ENCODE data around the gene OSBPL9. TPM values are rescaled to one million over a fixed set of nuclear protein-coding genes. Genes with fewer than 3 reads are reported as not detected.

OSBPL9 gene
- total and polyA plus RNA-seq, 9 of the 15 experiments (the other 6 are each of a cell fraction or from before 2014, with no cell fraction given) = 43.9 to 217 (median 170) TPM

DNA sequence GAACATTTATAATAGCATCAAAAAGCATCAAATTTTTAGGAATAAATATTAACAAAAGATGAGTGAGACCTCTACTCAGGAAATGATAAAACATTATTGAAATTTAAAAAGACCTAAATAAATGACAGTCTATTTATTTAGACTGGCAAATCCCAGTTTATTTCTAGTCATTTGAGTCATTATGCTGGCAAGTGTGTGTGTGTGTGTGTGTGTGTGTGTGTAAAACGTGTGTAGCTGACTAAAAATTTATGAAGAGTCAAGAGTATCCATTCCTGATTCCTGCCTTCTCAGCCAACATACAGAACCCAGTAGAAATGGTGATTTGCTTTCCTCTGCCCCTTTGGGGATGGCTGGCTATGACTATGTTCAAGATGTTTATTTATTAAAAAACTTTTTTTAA is 46.2 kb downstream of the OSBPL9 start:
- no peaks in the 10 kb centered on the region for H4K20me1 ChIP-seq (replicated peaks; ENCODE audit: control insufficient read depth, insufficient read depth, low read length)
- H3K4me2 ChIP-seq (ENCODE audit: insufficient read depth, low read length) = no peak overlapping the region
- BruUV-seq (replicated peaks) = no TSS peak
- ATAC-seq (no peak), DNase-seq (ENCODE audit: extremely low read depth in 1 of 4, low spot score in 3 of 4) (no peak), FAIRE-seq (no peak)
- no peak overlapping the region for H3K27ac ChIP-seq (ENCODE audit: extremely low read depth, low read depth, low read length)
- 0 out of 3 replicates have a peak, but pooled peaks cover 5% of the 10 kb centered on the region for H3K79me2 ChIP-seq (ENCODE audit: control insufficient read depth, insufficient read depth, low read length)
- peaks cover 6 to 21% of the 10 kb centered on the region in 2 experiments; a peak in 3 of 5 replicates for H3K4me1 ChIP-seq (replicated peaks in 1 of 2; ENCODE audit: control insufficient read depth in 2 of 2, insufficient read depth in 2 of 2, low read length in 2 of 2)
- POLR2A ChIA-PET = interaction anchor here (1.5 kb wide), 1 partner anchor 12 kb away, joined by 4 read pairs; no protein-coding TSS in a partner anchor
- no peak overlapping the region for H3K4me3 ChIP-seq
- in situ Hi-C loops (cut with MboI) (no loop called here), intact Hi-C loops (cut with micrococcal nuclease) (no loop called here)
- TF ChIP-seq, protein P1, sequence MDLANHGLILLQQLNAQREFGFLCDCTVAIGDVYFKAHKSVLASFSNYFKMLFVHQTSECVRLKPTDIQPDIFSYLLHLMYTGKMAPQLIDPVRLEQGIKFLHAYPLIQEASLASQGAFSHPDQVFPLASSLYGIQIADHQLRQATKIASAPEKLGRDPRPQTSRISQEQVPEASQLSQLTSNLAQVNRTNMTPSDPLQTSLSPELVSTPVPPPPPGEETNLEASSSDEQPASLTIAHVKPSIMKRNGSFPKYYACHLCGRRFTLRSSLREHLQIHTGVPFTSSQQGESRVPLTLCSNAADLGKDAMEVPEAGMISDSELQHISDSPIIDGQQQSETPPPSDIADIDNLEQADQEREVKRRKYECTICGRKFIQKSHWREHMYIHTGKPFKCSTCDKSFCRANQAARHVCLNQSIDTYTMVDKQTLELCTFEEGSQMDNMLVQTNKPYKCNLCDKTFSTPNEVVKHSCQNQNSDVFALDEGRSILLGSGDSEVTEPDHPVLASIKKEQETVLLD (IDR thresholded peaks at IDR 0.05) = no peak
- H3K27me3 ChIP-seq (ENCODE audit: control insufficient read depth in 2 of 2, insufficient read depth in 2 of 2, low read length in 2 of 2) = no peaks in the 10 kb centered on the region
- H2AFZ ChIP-seq (ENCODE audit: low read depth, low read length) = no peak overlapping the region
- no peaks in the 10 kb centered on the region for H3K9me3 ChIP-seq (replicated peaks; ENCODE audit: control insufficient read depth, insufficient read depth, low read depth, low read length)
- CTCF ChIA-PET (ENCODE audit: low intra/inter-chr PET ratio) = no interaction called here
- no peaks in the 10 kb centered on the region for H3K9me1 ChIP-seq (ENCODE audit: control insufficient read depth, insufficient read depth, low read length)
- WGBS (ENCODE audit: insufficient coverage, low coverage, missing lambda C conversion rate) = 6% methylated on average over 1 of the region's 1 CpG
- no peak overlapping the region for H3K9ac ChIP-seq (ENCODE audit: insufficient read depth in 1 of 2, low read depth in 2 of 2, low read length in 2 of 2)
- no peaks in the 10 kb centered on the region for H3K36me3 ChIP-seq (ENCODE audit: control insufficient read depth, insufficient read depth, low read length)

DNA sequence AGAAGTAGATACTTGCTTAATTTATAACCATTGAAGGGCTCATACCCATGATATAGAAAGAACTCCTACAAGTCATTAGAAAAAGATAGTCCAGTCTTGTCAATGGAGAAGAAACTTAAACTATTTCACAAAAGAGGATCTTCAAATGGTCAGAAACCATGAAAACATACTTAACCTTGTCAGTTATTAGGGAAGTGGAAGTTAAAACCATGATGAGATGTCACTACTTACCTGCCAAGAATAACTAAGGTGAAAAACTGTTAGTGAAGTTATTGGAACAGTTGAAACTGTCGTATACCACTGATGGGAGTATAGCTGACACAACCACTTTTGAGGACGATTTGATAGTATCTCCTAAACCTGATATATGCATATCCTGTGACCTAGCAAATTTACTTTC is 46.8 kb downstream of the OSBPL9 start:
- CTCF ChIA-PET (ENCODE audit: low intra/inter-chr PET ratio) = no interaction called here
- no peaks in the 10 kb centered on the region for H3K9me3 ChIP-seq (replicated peaks; ENCODE audit: control insufficient read depth, insufficient read depth, low read depth, low read length)
- no peak overlapping the region for H3K27ac ChIP-seq (ENCODE audit: extremely low read depth, low read depth, low read length)
- H2AFZ ChIP-seq (ENCODE audit: low read depth, low read length) = no peak overlapping the region
- FAIRE-seq (no peak), DNase-seq (ENCODE audit: extremely low read depth in 1 of 4, low spot score in 3 of 4) (no peak), ATAC-seq (no peak)
- no peaks in the 10 kb centered on the region for H3K27me3 ChIP-seq (ENCODE audit: control insufficient read depth in 2 of 2, insufficient read depth in 2 of 2, low read length in 2 of 2)
- no peaks in the 10 kb centered on the region for H3K36me3 ChIP-seq (ENCODE audit: control insufficient read depth, insufficient read depth, low read length)
- TF ChIP-seq NCOA1 (IDR thresholded peaks at IDR 0.05; ENCODE audit: low read depth) (no peak), FIP1L1 (IDR thresholded peaks at IDR 0.05; ENCODE audit: low read depth, low read length, poor library complexity, severe bottlenecking) (no peak), ZNF764 (CRISPR knock-in tag; IDR thresholded peaks at IDR 0.05; ENCODE audit: low read depth) (no peak), ZNF274 (IDR thresholded peaks at IDR 0.05; ENCODE audit: borderline replicate concordance, low read depth, low read length) (no peak), ZNF232 (CRISPR knock-in tag; IDR thresholded peaks at IDR 0.05) (no peak)
- TF ChIP-seq, protein P2, sequence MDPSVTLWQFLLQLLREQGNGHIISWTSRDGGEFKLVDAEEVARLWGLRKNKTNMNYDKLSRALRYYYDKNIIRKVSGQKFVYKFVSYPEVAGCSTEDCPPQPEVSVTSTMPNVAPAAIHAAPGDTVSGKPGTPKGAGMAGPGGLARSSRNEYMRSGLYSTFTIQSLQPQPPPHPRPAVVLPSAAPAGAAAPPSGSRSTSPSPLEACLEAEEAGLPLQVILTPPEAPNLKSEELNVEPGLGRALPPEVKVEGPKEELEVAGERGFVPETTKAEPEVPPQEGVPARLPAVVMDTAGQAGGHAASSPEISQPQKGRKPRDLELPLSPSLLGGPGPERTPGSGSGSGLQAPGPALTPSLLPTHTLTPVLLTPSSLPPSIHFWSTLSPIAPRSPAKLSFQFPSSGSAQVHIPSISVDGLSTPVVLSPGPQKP (CRISPR knock-in tag; IDR thresholded peaks at IDR 0.05) = no peak
- TF ChIP-seq, protein P3, sequence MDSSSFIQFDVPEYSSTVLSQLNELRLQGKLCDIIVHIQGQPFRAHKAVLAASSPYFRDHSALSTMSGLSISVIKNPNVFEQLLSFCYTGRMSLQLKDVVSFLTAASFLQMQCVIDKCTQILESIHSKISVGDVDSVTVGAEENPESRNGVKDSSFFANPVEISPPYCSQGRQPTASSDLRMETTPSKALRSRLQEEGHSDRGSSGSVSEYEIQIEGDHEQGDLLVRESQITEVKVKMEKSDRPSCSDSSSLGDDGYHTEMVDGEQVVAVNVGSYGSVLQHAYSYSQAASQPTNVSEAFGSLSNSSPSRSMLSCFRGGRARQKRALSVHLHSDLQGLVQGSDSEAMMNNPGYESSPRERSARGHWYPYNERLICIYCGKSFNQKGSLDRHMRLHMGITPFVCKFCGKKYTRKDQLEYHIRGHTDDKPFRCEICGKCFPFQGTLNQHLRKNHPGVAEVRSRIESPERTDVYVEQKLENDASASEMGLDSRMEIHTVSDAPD (CRISPR knock-in tag; IDR thresholded peaks at IDR 0.05) = no peak
- H3K4me2 ChIP-seq (ENCODE audit: insufficient read depth, low read length) = no peak overlapping the region
- in situ Hi-C loops (cut with MboI) (no loop called here), intact Hi-C loops (cut with micrococcal nuclease) (no loop called here)
- H3K79me2 ChIP-seq (ENCODE audit: control insufficient read depth, insufficient read depth, low read length) = 0 out of 3 replicates have a peak, but pooled peaks cover 5% of the 10 kb centered on the region
- no TSS peak for BruUV-seq (replicated peaks)
- no peak overlapping the region for H3K4me3 ChIP-seq
- H3K9ac ChIP-seq (ENCODE audit: insufficient read depth in 1 of 2, low read depth in 2 of 2, low read length in 2 of 2) = no peak overlapping the region
- POLR2A ChIA-PET = interaction anchor here (1.5 kb wide), 1 partner anchor 12 kb away, joined by 4 read pairs; no protein-coding TSS in a partner anchor
- H3K4me1 ChIP-seq (replicated peaks in 1 of 2; ENCODE audit: control insufficient read depth in 2 of 2, insufficient read depth in 2 of 2, low read length in 2 of 2) = peaks cover 6 to 22% of the 10 kb centered on the region in 2 experiments; a peak in 3 of 5 replicates
- H3K9me1 ChIP-seq (ENCODE audit: control insufficient read depth, insufficient read depth, low read length) = no peaks in the 10 kb centered on the region
- 52% methylated on average over 2 of the region's 2 CpGs for WGBS (ENCODE audit: insufficient coverage, low coverage, missing lambda C conversion rate)
- H4K20me1 ChIP-seq (replicated peaks; ENCODE audit: control insufficient read depth, insufficient read depth, low read length) = 0 out of 2 replicates have a peak, but pooled peaks cover 3% of the 10 kb centered on the region
